Chondrocyte (in vitro differentiated cells): ENCODE measurements around the gene PCLO. TPM values are rescaled to one million over a fixed set of nuclear protein-coding genes. Genes with fewer than 3 reads are reported as not detected.

Experiments used
- DNase-seq: peaks from one replicate; pipeline ENCODE4 v3.0.0; 2021; ENCODE audit warnings: mixed read lengths, low spot score
- H3K27ac Mint-ChIP-seq: one replicate; pipeline ENCODE4 v1.8.0; 2021; ENCODE audit warnings: mild to moderate bottlenecking, moderate library complexity, mixed read lengths; ENCODE audit not compliant: unreplicated experiment
- H3K27me3 Mint-ChIP-seq: 2 replicates; pipeline ENCODE4 v1.8.0; 2021; ENCODE audit warnings: low read depth, mixed read lengths
- H3K36me3 Mint-ChIP-seq: 2 replicates; pipeline ENCODE4 v1.8.0; 2021; ENCODE audit warnings: low read depth, mixed read lengths
- H3K4me1 Mint-ChIP-seq: 2 replicates; pipeline ENCODE4 v1.8.0; 2021; ENCODE audit warnings: low read depth, mild to moderate bottlenecking, mixed read lengths
- H3K4me3 Mint-ChIP-seq: one replicate; pipeline ENCODE4 v1.8.0; 2021; ENCODE audit warnings: mild to moderate bottlenecking, moderate library complexity, mixed read lengths; ENCODE audit not compliant: unreplicated experiment
- H3K9me3 Mint-ChIP-seq: 2 replicates; pipeline ENCODE4 v1.8.0; 2021; ENCODE audit warnings: low read depth, mixed read lengths
- CTCF ChIP-seq: fragments of 200-600 bp; sonication (generic); IDR thresholded peaks from 2 replicates; pipeline ENCODE4 v1.5.0; 2021; ENCODE audit warnings: antibody characterized with exemption, mild to moderate bottlenecking, moderate library complexity
- total RNA-seq: library from RNA; stranded (reverse); gene quantifications from 3 replicates; pipeline ENCODE4 v1.2.1, GENCODE V29; 2021

The PCLO gene
- total RNA-seq, 1 donor from 2014 or later: 1.5 TPM

- peaks cover 6% of the 10 kb centered on the region for H3K36me3 Mint-ChIP-seq
- no peaks in the 10 kb centered on the region for H3K27me3 Mint-ChIP-seq
- H3K27ac Mint-ChIP-seq: no peak overlapping the region
- peaks cover 17% of the 10 kb centered on the region for H3K9me3 Mint-ChIP-seq
- H3K4me3 Mint-ChIP-seq: no peak overlapping the region
- H3K4me1 Mint-ChIP-seq: no peaks in the 10 kb centered on the region
- no peak for DNase-seq
- no peak for TF ChIP-seq CTCF
Measured at GRCh38 chr7:83001362-83002040, 161.2 kb downstream of the PCLO start.

- Mint-ChIP-seq H3K36me3 (peaks cover 2% of the 10 kb centered on the region), H3K27me3 (no peaks in the 10 kb centered on the region), H3K4me1 (no peaks in the 10 kb centered on the region), H3K9me3 (peaks cover 13% of the 10 kb centered on the region), H3K27ac (no peak overlapping the region), H3K4me3 (no peak overlapping the region)
- DNase-seq: no peak
- TF ChIP-seq CTCF: no peak
Measured at GRCh38 chr7:82998436-82998835, 164.2 kb downstream of the PCLO start.

- H3K27ac Mint-ChIP-seq: no peak overlapping the region
- no peak overlapping the region for H3K4me3 Mint-ChIP-seq
- no peaks in the 10 kb centered on the region for H3K9me3 Mint-ChIP-seq
- peaks cover 3% of the 10 kb centered on the region for H3K4me1 Mint-ChIP-seq
- H3K27me3 Mint-ChIP-seq: no peaks in the 10 kb centered on the region
- no peaks in the 10 kb centered on the region for H3K36me3 Mint-ChIP-seq
- no peak for DNase-seq
- no peak for TF ChIP-seq CTCF
Measured at GRCh38 chr7:82985144-82985802, 177.4 kb downstream of the PCLO start.

GRCh38 chr7:82980130-82980788 lies 182.4 kb downstream of the PCLO start:
- Mint-ChIP-seq H3K36me3 (no peaks in the 10 kb centered on the region), H3K4me3 (no peak overlapping the region), H3K27ac (no peak overlapping the region), H3K4me1 (peaks cover 2% of the 10 kb centered on the region), H3K9me3 (no peaks in the 10 kb centered on the region), H3K27me3 (no peaks in the 10 kb centered on the region)
- TF ChIP-seq CTCF: no peak
- DNase-seq: no peak

- Mint-ChIP-seq H3K27me3 (no peaks in the 10 kb centered on the region), H3K9me3 (no peaks in the 10 kb centered on the region), H3K27ac (no peak overlapping the region), H3K4me3 (no peak overlapping the region), H3K36me3 (no peaks in the 10 kb centered on the region), H3K4me1 (no peaks in the 10 kb centered on the region)
- DNase-seq: no peak
- TF ChIP-seq CTCF: no peak
Measured at GRCh38 chr7:82975811-82976468, 186.7 kb downstream of the PCLO start.
